ENCODE data around the gene KCTD18. TPM values are rescaled to one million over a fixed set of nuclear protein-coding genes. Genes with fewer than 3 reads are reported as not detected.
A peak's percentile ranks its signal among the peaks of the same experiment; 100 is the strongest.

The KCTD18 gene
- total RNA-seq, 2 experiments from 2014 or later: 15.2 to 16.7 TPM

GRCh38 chr2:200470230-200470629, 39.6 kb downstream of the KCTD18 start:
- H3K4me1 Mint-ChIP-seq (ENCODE audit: low read depth): peaks cover 44% of the 10 kb centered on the region
- ChIA-PET CTCF (interaction anchor here (0.9 to 4.1 kb wide), 11 partner anchors 9 to 491 kb away, joined by 3 to 50 read pairs (median 6); partner anchors contain the start of gene SPATS2L), POLR2A (interaction anchor here (0.6 to 0.7 kb wide), 2 partner anchors 16 to 482 kb away, joined by 3 to 5 read pairs; no protein-coding TSS in a partner anchor)
- TF ChIP-seq CTCF (IDR thresholded peaks at IDR 0.05): no peak
- no peaks in the 10 kb centered on the region for H3K9me3 Mint-ChIP-seq
- no peak for ATAC-seq
- no peaks in the 10 kb centered on the region for H3K36me3 Mint-ChIP-seq (ENCODE audit: low read depth)
- H3K27me3 Mint-ChIP-seq: no peaks in the 10 kb centered on the region
- intact Hi-C loops (cut with micrococcal nuclease): no loop called here
- no peak overlapping the region for H3K4me3 Mint-ChIP-seq
- no peak overlapping the region for H3K27ac Mint-ChIP-seq
- DNase-seq: no peak

- no peak for ATAC-seq
- Mint-ChIP-seq H3K4me1 (ENCODE audit: low read depth) (peaks cover 44% of the 10 kb centered on the region), H3K9me3 (no peaks in the 10 kb centered on the region), H3K36me3 (ENCODE audit: low read depth) (no peaks in the 10 kb centered on the region), H3K4me3 (no peak overlapping the region), H3K27me3 (no peaks in the 10 kb centered on the region), H3K27ac (no peak overlapping the region)
- CTCF ChIA-PET: interaction anchor here (0.9 to 4.1 kb wide), 9 partner anchors 8 to 490 kb away, joined by 3 to 50 read pairs (median 6); no protein-coding TSS in a partner anchor
- no peak for DNase-seq
- intact Hi-C loops (cut with micrococcal nuclease): loop anchor here (10.0 kb wide), 1 partner anchor 165 kb away; the partner anchor contains the start of gene SPATS2L
- POLR2A ChIA-PET: interaction anchor here (0.7 kb wide), 1 partner anchor 15 kb away, joined by 3 read pairs; no protein-coding TSS in a partner anchor
- TF ChIP-seq CTCF (IDR thresholded peaks at IDR 0.05): no peak
Observed at GRCh38 chr2:200469708-200470211, 40.1 kb downstream of the KCTD18 start.

- ChIA-PET POLR2A (interaction anchor here (0.6 to 1.6 kb wide), 4 partner anchors 12 to 160 kb away, joined by 3 to 4 read pairs (median 4); no protein-coding TSS in a partner anchor), CTCF (interaction anchor here (0.9 to 3.2 kb wide), 8 partner anchors 8 to 488 kb away, joined by 3 to 17 read pairs (median 8); no protein-coding TSS in a partner anchor)
- DNase-seq (peak; percentile 31), ATAC-seq (no peak)
- TF ChIP-seq CTCF (IDR thresholded peaks at IDR 0.05): no peak
- no peaks in the 10 kb centered on the region for H3K36me3 Mint-ChIP-seq (ENCODE audit: low read depth)
- H3K27me3 Mint-ChIP-seq: no peaks in the 10 kb centered on the region
- intact Hi-C loops (cut with micrococcal nuclease): loop anchor here (10.0 kb wide), 1 partner anchor 163 kb away; the partner anchor contains the start of gene SPATS2L
- peak overlapping the region; percentile 90 for H3K27ac Mint-ChIP-seq
- H3K9me3 Mint-ChIP-seq: no peaks in the 10 kb centered on the region
- peaks cover 49% of the 10 kb centered on the region for H3K4me1 Mint-ChIP-seq (ENCODE audit: low read depth)
- H3K4me3 Mint-ChIP-seq: no peak overlapping the region
Observed at GRCh38 chr2:200467806-200468681, 41.8 kb downstream of the KCTD18 start.

- H3K27me3 Mint-ChIP-seq: no peaks in the 10 kb centered on the region
- DNase-seq (peak; percentile 69), ATAC-seq (peak; percentile 88)
- H3K9me3 Mint-ChIP-seq: no peaks in the 10 kb centered on the region
- H3K4me3 Mint-ChIP-seq: peak overlapping the region; percentile 45
- ChIA-PET POLR2A (interaction anchor here (0.5 to 1.5 kb wide), 4 partner anchors 10 to 159 kb away, joined by 3 to 4 read pairs (median 3); no protein-coding TSS in a partner anchor), CTCF (interaction anchor here (0.8 to 3.2 kb wide), 9 partner anchors 10 to 487 kb away, joined by 3 to 17 read pairs (median 5); no protein-coding TSS in a partner anchor)
- intact Hi-C loops (cut with micrococcal nuclease): loop anchor here (10.0 kb wide), 1 partner anchor 162 kb away; the partner anchor contains the start of gene SPATS2L
- peak overlapping the region; percentile 90 for H3K27ac Mint-ChIP-seq
- peaks cover 54% of the 10 kb centered on the region for H3K4me1 Mint-ChIP-seq (ENCODE audit: low read depth)
- no peak for TF ChIP-seq CTCF (IDR thresholded peaks at IDR 0.05)
- no peaks in the 10 kb centered on the region for H3K36me3 Mint-ChIP-seq (ENCODE audit: low read depth)
Observed at GRCh38 chr2:200466425-200467418, 43.1 kb downstream of the KCTD18 start.
